AG09319 (cell line): Measurements from ENCODE around the gene POU2F3.

Source experiments
- DNase-seq: peaks from one replicate; pipeline ENCODE4 v3.0.0-alpha.2; 2010; ENCODE audit warnings: low read depth; ENCODE audit errors: extremely low read depth
- TF ChIP-seq, protein P1 (sequence below): IDR thresholded peaks from 2 replicates; pipeline ENCODE4 v1.5.1; 2011; ENCODE audit warnings: low read depth, mild to moderate bottlenecking, inconsistent platforms, low read length, moderate library complexity

POU2F3 gene

DNA sequence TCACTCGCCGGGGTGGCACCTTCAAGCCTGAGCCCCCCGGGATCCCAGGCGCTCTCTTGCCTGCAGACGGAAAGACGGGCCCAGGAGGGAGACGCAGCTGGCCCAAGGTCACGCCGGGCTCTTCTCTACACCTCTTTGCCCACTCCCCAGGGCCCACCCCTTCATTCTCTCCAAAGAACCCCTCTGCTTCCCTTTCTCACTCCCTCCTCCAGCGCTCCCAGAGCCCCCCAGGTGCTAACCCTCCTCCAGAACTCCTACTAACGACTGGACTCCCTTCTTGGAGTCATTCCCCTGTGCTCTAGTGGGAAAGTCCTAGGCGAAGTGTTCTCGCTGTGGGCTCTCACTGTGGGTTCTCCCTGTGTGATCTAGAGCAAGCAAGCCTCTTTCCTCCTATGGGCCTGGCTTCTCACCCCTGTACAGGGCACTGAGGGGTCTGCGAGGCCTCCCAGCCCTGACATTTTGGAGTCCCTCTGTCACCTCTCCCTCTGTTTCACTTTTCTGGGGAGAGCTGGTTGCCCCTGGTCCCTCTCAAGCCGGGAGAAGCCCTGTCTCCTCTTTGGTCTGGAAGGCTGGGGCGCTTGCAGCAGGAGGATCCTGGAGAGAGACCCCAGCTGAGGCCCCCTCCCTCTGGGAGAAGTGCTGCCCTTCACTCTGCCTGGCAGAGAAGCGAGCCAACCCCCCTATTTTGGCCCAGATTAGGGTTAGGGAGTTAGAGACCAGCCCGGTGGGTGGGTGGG, 28.2 kb upstream of the POU2F3 start:
- DNase-seq = no peak
- TF ChIP-seq, protein P1, sequence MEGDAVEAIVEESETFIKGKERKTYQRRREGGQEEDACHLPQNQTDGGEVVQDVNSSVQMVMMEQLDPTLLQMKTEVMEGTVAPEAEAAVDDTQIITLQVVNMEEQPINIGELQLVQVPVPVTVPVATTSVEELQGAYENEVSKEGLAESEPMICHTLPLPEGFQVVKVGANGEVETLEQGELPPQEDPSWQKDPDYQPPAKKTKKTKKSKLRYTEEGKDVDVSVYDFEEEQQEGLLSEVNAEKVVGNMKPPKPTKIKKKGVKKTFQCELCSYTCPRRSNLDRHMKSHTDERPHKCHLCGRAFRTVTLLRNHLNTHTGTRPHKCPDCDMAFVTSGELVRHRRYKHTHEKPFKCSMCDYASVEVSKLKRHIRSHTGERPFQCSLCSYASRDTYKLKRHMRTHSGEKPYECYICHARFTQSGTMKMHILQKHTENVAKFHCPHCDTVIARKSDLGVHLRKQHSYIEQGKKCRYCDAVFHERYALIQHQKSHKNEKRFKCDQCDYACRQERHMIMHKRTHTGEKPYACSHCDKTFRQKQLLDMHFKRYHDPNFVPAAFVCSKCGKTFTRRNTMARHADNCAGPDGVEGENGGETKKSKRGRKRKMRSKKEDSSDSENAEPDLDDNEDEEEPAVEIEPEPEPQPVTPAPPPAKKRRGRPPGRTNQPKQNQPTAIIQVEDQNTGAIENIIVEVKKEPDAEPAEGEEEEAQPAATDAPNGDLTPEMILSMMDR = no peak

DNA sequence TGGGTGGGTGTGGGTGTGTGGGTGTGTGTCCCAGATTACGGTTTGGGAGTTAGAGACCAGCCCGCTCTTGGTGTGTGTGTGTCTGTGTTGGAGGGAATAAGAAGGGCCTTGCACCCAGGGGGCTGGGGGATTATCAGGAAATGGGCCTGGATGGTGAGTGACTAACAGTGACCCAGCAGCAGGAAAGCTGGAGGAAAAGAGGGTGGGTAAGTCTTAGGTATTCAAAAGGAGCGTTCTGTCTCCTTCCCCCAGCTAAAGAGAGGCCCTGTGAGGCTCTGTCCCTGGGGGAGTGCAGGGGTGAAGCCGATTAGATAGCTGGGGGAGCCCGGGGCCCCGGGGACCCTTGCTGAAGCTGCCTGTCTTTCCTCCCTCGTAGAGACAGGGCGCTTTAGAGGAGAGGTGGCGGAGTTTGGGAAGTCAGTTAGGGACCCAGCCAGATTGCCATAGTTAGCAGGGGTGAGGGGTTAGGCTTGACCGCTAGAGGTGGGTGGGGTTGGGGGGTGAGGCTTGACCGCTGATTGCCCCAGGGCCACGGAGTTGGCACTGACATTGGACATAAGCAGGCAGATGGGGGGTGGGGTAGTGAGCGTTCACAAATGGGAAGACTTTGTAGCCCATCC, 27.6 kb upstream of the POU2F3 start:
- no peak for DNase-seq
- TF ChIP-seq, protein P1 = no peak

DNA sequence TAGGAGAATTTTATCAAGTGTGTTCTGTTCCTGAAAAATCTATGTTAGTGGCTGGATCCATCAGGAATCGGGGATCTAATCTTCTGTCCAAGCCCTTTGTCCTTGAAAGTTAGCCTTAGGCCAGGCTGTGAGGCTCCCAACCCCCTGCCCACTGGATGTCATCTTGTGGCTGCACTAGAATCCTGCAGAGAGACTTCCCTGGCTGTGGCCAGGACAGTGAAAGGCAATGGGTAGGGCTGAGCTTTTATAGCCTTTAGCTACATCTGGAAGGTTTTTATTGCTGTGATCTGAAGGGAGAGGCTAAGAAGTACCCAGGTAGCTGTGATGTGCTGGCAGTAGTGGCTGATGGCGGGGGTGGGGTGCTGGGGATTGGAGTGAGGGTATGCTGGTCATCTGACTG, 27.0 kb upstream of the POU2F3 start:
- no peak for DNase-seq
- TF ChIP-seq, protein P1 = no peak

DNA sequence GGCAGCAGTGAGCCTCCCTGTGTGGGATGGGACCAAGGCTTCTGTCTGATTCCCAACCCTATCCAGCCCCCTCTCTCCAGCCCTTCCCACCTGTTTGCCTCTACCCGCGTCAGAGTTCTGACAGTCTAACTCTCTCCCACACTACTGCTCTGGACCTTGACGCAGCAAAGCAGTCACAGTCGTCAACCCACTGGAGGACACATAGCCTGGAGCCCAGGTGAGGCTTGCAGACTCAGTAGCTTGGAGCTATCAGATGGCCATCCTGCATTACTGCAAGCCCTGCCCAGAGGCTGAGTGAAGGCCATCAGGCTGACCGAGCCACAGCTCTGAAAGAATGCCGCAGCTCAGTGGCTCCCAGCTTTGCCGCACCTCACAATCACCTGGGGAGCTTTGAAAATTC, 25.4 kb upstream of the POU2F3 start:
- TF ChIP-seq, protein P1 = no peak
- DNase-seq = no peak

DNA sequence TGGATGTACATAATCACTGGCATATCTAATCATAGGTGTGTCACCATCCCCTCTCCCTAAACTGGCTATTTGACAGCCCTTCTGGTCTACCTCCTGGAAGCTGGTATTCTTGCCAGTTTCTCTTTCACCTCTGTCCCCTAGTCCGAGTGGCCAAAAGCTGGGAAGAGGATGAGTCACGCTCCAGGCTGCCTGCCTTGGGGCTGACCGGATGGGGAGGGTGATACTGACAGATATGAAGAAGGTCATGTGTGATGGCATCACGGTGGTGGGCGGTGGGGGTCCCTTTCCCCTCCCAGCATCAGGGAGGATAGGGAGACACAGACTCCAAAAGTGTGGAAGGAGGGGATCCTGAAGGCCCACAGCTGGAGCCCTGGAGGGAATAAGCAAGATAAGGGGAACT, 24.3 kb upstream of the POU2F3 start:
- TF ChIP-seq, protein P1 = no peak
- no peak for DNase-seq

DNA sequence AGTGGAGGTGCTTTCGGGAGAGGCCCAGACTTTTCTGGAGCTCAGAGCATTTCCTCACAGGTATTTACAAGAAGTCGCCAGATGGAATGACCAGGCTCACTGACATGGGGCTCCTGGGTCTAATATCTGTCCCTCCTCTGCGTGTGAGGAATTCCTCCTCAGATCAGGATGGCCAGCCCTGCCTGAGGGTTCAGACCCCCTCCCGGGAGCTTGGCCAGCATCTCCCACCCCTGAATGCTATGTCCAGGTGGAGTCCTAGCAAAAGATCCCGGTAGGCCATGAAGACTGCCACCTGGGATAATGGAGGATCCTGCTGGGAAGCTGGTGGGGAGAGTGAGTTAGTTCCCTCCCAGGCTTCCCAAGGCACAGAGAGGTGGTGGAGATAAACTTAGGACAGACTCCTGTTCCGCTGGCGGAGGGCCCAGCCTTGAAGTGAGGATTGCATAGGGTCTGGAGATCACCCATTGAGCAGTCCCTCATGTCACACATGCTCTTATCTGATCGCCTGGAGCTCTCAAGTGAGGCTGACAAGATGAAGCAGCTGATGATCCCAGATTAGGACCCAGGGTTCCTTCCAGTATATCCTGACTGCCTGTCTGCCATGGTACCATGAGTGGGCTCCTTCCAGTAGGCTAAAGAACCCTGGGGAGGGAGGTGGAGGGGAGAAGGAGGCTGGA, 23.4 kb upstream of the POU2F3 start:
- TF ChIP-seq, protein P1 = no peak
- DNase-seq = no peak

DNA sequence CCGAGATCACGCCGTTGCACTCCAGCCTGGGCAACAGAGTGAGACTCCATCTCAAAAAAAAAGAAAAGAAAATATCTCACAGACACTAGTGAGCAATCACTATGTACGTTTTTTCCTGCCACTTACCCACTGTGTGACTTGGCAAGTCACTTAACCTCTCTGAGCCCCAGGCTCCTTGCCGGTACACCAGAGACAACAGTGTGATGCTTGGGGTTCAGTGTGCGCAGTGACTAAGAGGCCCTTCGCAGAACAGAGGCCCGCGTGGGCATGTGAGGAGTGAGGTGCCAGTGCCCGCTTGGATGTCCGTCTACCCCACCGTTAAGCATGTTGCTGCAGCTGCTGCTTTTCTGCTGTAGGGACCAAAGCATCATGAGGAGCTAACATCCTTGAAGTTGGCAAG, 22.4 kb upstream of the POU2F3 start:
- TF ChIP-seq, protein P1 = no peak
- no peak for DNase-seq
